K562 (cell line): ENCODE data around the gene AZGP1. TPM values are rescaled to one million over a fixed set of nuclear protein-coding genes. Genes with fewer than 3 reads are reported as not detected.

Experiments
- EWSR1 ChIP-seq: fragments of 450-650 bp; IDR thresholded peaks from 2 replicates; pipeline ENCODE4 v1.6.1; 2018; ENCODE audit warnings: borderline replicate concordance, mild to moderate bottlenecking, low read depth, moderate library complexity; ENCODE audit not compliant: partially characterized antibody
- HCFC1 ChIP-seq: IDR thresholded peaks from 2 replicates; pipeline ENCODE4 v1.6.1; 2012; ENCODE audit warnings: low read depth, low read length, improper control_type of control experiment
- HNRNPL ChIP-seq: fragments of 200-400 bp; formaldehyde crosslinking; IDR thresholded peaks from 2 replicates; pipeline ENCODE4 v1.6.1; 2017; ENCODE audit warnings: low read depth, mild to moderate bottlenecking, low read length
- MIER1 ChIP-seq: fragments of 450-650 bp; IDR thresholded peaks from 2 replicates; pipeline ENCODE4 v1.6.1; 2016; ENCODE audit warnings: antibody characterized with exemption, mild to moderate bottlenecking, low read depth
- PCBP1 ChIP-seq: fragments of 200-400 bp; formaldehyde crosslinking; IDR thresholded peaks from 2 replicates; pipeline ENCODE4 v1.6.1; 2018; ENCODE audit warnings: mild to moderate bottlenecking, low read depth, low read length; ENCODE audit not compliant: poor library complexity, severe bottlenecking
- POU5F1 ChIP-seq: fragments of 150-350 bp; IDR thresholded peaks from 2 replicates; pipeline ENCODE4 v1.6.1; 2014; ENCODE audit warnings: borderline replicate concordance, low read length, low read depth, mild to moderate bottlenecking; ENCODE audit not compliant: partially characterized antibody
- SP2 ChIP-seq: IDR thresholded peaks from 2 replicates; pipeline ENCODE4 v1.6.1; 2011; ENCODE audit warnings: mild to moderate bottlenecking, low read depth, low read length, moderate library complexity; ENCODE audit not compliant: poor library complexity, severe bottlenecking; ENCODE audit errors: extremely low read depth
- STAG1 ChIP-seq: sonication (generic); formaldehyde crosslinking; IDR thresholded peaks from 2 replicates; pipeline ENCODE4 v1.5.0; 2020; ENCODE audit warnings: missing genetic modification reagents, borderline replicate concordance
- TSC22D4 ChIP-seq: fragments of 450-650 bp; IDR thresholded peaks from 2 replicates; pipeline ENCODE4 v1.6.1; 2016; ENCODE audit warnings: missing genetic modification characterization, missing biosample characterization, control low read depth
- ZKSCAN8 ChIP-seq: fragments of 200-800 bp; sonication (Bioruptor generic); IDR thresholded peaks from 2 replicates; pipeline ENCODE4 v1.6.1; 2016; ENCODE audit warnings: missing genetic modification characterization, missing compliant biosample characterization
- ZNF175 ChIP-seq: fragments of 200-800 bp; sonication (Bioruptor generic); IDR thresholded peaks from 2 replicates; pipeline ENCODE4 v1.6.1; 2016; ENCODE audit warnings: low read depth, mild to moderate bottlenecking, missing genetic modification characterization, missing compliant biosample characterization
- ZNF395 ChIP-seq: fragments of 200-800 bp; sonication (Bioruptor generic); IDR thresholded peaks from 2 replicates; pipeline ENCODE4 v1.6.1; 2017; ENCODE audit warnings: missing genetic modification characterization, missing compliant biosample characterization
- ZNF445 ChIP-seq: fragments of 250-450 bp; sonication (Bioruptor Pico); IDR thresholded peaks from 2 replicates; pipeline ENCODE4 v1.4.0; 2020; ENCODE audit warnings: low read depth, mild to moderate bottlenecking, moderate library complexity
- polyA plus RNA-seq, 8 experiments: library from polyadenylated mRNA; depleted of rRNA in 4 of 8; stranded (reverse) in 5 of 8; unstranded in 3 of 8; fragments of >200 nt; fragmentation: Nextera tagmentation in 2 of 8; fragmentation: Illumina TruSeq in 1 of 8; extraction: Ambion mirVana in 2 of 8; extraction: Trizol in 1 of 8; gene quantifications; 2 replicates each; pipeline versions ENCODE4 v1.2.1 to v1.2.3, GENCODE V29; 2011 to 2014; ENCODE audit warnings: inconsistent platforms in 1 of 8, missing spikeins in 1 of 8
- total RNA-seq, 7 experiments: library from RNA; depleted of rRNA in 6 of 7; stranded (reverse); fragments of >200 nt in 6 of 7; fragmentation: Illumina TruSeq in 2 of 7; extraction: Trizol in 2 of 7; gene quantifications; 2 replicates each; pipeline versions ENCODE4 v1.2.1 to v1.2.3, GENCODE V29; 2011 to 2021; ENCODE audit warnings: low replicate concordance in 1 of 7
- TF ChIP-seq, protein P1 (sequence below): fragments of 250-450 bp; sonication (Bioruptor Pico); IDR thresholded peaks from 2 replicates; pipeline ENCODE4 v1.5.0; 2020; ENCODE audit warnings: mild to moderate bottlenecking, borderline replicate concordance
- TF ChIP-seq, protein P2 (sequence below): fragments of 450-650 bp; IDR thresholded peaks from 2 replicates; pipeline ENCODE4 v1.6.1; 2018; ENCODE audit not compliant: partially characterized antibody
- TF ChIP-seq, protein P3 (sequence below): fragments of 250-450 bp; sonication (Bioruptor Pico); IDR thresholded peaks from 2 replicates; pipeline ENCODE4 v1.8.0; 2022; ENCODE audit warnings: inconsistent platforms

AZGP1 gene
- total and polyA plus RNA-seq, 9 of the 15 experiments (the other 6 are each of a cell fraction or from before 2014, with no cell fraction given), result 0.18 to 0.53 TPM; not detected in 7

DNA sequence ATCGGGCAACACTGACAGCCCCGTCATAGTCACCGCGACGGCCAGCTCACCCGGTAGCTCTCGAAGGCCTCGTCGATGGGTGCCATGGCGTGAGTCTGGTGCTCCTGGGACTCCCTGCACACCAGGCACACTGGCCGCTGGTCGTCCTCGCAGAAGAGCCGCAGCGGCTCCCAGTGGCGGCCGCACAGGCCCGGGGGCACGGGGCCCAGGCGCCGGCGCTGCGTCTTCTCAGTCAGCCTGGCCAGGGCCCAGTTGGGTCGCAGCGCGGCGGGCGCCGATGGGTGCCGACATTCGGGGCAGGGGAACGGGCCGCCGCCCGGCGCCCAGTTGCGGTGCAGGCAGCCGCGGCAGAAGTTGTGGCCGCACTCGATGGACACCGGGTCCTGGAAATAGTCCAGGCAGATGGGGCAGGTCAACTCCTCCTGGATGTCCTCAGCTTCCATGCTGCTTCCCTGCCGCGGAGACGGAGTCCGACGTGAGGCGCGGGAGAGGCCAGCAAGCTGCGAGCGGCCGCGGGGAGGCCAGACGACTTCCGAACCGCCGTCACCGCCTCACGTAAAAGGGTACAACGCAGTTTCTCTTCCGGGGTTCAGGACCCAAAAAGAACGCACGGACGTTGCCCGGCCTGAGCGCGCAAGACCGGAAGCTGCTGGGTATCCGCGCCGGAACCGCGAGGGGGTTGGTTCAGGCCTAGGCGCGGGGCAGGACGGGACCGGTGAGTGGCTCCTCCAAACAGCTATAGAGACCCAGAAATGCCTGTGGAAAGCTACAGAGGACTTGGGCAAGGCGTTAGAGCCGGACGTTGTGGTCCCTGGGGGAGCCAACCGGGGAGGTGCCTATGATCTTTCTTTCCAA, 56.6 kb downstream of the AZGP1 start, which contains the start of gene TRIM4 (continued):
- TF ChIP-seq, protein P1, sequence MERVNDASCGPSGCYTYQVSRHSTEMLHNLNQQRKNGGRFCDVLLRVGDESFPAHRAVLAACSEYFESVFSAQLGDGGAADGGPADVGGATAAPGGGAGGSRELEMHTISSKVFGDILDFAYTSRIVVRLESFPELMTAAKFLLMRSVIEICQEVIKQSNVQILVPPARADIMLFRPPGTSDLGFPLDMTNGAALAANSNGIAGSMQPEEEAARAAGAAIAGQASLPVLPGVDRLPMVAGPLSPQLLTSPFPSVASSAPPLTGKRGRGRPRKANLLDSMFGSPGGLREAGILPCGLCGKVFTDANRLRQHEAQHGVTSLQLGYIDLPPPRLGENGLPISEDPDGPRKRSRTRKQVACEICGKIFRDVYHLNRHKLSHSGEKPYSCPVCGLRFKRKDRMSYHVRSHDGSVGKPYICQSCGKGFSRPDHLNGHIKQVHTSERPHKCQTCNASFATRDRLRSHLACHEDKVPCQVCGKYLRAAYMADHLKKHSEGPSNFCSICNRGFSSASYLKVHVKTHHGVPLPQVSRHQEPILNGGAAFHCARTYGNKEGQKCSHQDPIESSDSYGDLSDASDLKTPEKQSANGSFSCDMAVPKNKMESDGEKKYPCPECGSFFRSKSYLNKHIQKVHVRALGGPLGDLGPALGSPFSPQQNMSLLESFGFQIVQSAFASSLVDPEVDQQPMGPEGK, result no peak
- peak; percentile 71 for TF ChIP-seq ZNF175 (CRISPR knock-in tag)
- TF ChIP-seq, protein P2, sequence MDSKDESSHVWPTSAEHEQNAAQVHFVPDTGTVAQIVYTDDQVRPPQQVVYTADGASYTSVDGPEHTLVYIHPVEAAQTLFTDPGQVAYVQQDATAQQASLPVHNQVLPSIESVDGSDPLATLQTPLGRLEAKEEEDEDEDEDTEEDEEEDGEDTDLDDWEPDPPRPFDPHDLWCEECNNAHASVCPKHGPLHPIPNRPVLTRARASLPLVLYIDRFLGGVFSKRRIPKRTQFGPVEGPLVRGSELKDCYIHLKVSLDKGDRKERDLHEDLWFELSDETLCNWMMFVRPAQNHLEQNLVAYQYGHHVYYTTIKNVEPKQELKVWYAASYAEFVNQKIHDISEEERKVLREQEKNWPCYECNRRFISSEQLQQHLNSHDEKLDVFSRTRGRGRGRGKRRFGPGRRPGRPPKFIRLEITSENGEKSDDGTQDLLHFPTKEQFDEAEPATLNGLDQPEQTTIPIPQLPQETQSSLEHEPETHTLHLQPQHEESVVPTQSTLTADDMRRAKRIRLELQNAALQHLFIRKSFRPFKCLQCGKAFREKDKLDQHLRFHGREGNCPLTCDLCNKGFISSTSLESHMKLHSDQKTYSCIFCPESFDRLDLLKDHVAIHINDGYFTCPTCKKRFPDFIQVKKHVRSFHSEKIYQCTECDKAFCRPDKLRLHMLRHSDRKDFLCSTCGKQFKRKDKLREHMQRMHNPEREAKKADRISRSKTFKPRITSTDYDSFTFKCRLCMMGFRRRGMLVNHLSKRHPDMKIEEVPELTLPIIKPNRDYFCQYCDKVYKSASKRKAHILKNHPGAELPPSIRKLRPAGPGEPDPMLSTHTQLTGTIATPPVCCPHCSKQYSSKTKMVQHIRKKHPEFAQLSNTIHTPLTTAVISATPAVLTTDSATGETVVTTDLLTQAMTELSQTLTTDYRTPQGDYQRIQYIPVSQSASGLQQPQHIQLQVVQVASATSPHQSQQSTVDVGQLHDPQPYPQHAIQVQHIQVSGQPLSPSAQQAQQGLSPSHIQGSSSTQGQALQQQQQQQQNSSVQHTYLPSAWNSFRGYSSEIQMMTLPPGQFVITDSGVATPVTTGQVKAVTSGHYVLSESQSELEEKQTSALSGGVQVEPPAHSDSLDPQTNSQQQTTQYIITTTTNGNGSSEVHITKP, result peak; percentile 44
- TF ChIP-seq HCFC1, result peak; percentile 74
- TF ChIP-seq TSC22D4 (tag), result no peak
- TF ChIP-seq MIER1, result 0 out of 2 replicates have a peak, but pooled peaks have one; percentile 45
- peak; percentile 4 for TF ChIP-seq SP2
- TF ChIP-seq, protein P3, sequence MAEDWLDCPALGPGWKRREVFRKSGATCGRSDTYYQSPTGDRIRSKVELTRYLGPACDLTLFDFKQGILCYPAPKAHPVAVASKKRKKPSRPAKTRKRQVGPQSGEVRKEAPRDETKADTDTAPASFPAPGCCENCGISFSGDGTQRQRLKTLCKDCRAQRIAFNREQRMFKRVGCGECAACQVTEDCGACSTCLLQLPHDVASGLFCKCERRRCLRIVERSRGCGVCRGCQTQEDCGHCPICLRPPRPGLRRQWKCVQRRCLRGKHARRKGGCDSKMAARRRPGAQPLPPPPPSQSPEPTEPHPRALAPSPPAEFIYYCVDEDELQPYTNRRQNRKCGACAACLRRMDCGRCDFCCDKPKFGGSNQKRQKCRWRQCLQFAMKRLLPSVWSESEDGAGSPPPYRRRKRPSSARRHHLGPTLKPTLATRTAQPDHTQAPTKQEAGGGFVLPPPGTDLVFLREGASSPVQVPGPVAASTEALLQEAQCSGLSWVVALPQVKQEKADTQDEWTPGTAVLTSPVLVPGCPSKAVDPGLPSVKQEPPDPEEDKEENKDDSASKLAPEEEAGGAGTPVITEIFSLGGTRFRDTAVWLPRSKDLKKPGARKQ, result no peak
- peak; percentile 70 for TF ChIP-seq STAG1
- TF ChIP-seq PCBP1, result no peak
- no peak; the same call in 1 of the 2 replicates for TF ChIP-seq ZKSCAN8 (CRISPR knock-in tag)
- TF ChIP-seq POU5F1, result no peak
- TF ChIP-seq EWSR1, result no peak
- no peak for TF ChIP-seq ZNF445 (CRISPR knock-in tag)
- peak; percentile 39 for TF ChIP-seq HNRNPL
- TF ChIP-seq ZNF395 (CRISPR knock-in tag), result no peak
